Kidney (tissue), 14 donors: Measurements from ENCODE around the gene GLT1D1. TPM values are rescaled to one million over a fixed set of nuclear protein-coding genes. Genes with fewer than 3 reads are reported as not detected.
"Not testable (repeated sequence)": the region's sequence is repeated elsewhere in the genome, so short reads cannot be mapped to it uniquely, and the experiment has no call there.

Experiments used
- DNase-seq, 5 donors: peaks; one replicate each; pipeline ENCODE4 v3.0.0-alpha.2; 2013 to 2020
- FAIRE-seq: peaks from 2 replicates; lab custom pipeline; 2012; peaks lifted over from hg19 to GRCh38; lab: Jason Lieb, UNC
- H3K27ac ChIP-seq, 2 donors: one replicate each; pipeline ENCODE4 v1.7.0; 2013; ENCODE audit warnings: low read depth in 2 of 2, low read length in 2 of 2, inconsistent platforms in 1 of 2
- H3K27me3 ChIP-seq: one replicate; pipeline ENCODE4 v1.7.1; 2013; ENCODE audit warnings: low read length, inconsistent platforms; ENCODE audit not compliant: control insufficient read depth, insufficient read depth
- H3K36me3 ChIP-seq, 3 donors: one replicate each; pipeline versions ENCODE4 v1.7.0 to v1.7.1; 2013; ENCODE audit warnings: low read length in 3 of 3, control low read depth in 1 of 3, inconsistent platforms in 1 of 3; ENCODE audit not compliant: insufficient read depth in 3 of 3, control insufficient read depth in 2 of 3
- H3K4me1 ChIP-seq, 3 donors: one replicate each; pipeline versions ENCODE4 v1.7.0 to v1.7.1; 2013; ENCODE audit warnings: low read length in 3 of 3, inconsistent platforms in 1 of 3, low read depth in 1 of 3; ENCODE audit not compliant: control insufficient read depth in 2 of 3, insufficient read depth in 2 of 3
- H3K4me3 ChIP-seq, 3 donors: one replicate each; pipeline versions ENCODE4 v1.7.0 to v1.8.1; 2013; ENCODE audit warnings: low read length in 3 of 3, control low read depth in 1 of 3, inconsistent platforms in 1 of 3
- H3K9ac ChIP-seq, 3 donors: one replicate each; pipeline versions ENCODE4 v1.7.0 to v1.7.1; 2013; ENCODE audit warnings: low read length in 3 of 3, control low read depth in 1 of 3, inconsistent platforms in 1 of 3
- H3K9me3 ChIP-seq, 3 donors: one replicate each; pipeline versions ENCODE4 v1.7.0 to v1.7.1; 2013; ENCODE audit warnings: low read length in 3 of 3, control low read depth in 1 of 3, inconsistent platforms in 1 of 3; ENCODE audit not compliant: control insufficient read depth in 2 of 3, insufficient read depth in 1 of 3
- CTCF ChIP-seq: IDR thresholded peaks from 3 replicates; pipeline ENCODE4 v1.5.1; 2012; ENCODE audit warnings: mild to moderate bottlenecking, moderate library complexity, borderline replicate concordance; ENCODE audit not compliant: insufficient read depth; ENCODE audit errors: extremely low read depth
- intact Hi-C: fragments of 100-400 bp; cut with DNase I; formaldehyde crosslinking; loops from one replicate; pipeline ENCODE4 v1.11.1; 2022
- polyA plus RNA-seq: library from polyadenylated mRNA; stranded (reverse); fragments of 350-450 nt; fragmentation: Illumina TruSeq; extraction: RNeasy Lipid Tissue Mini Kit (QIAGEN cat#74804); gene quantifications from one replicate; pipeline ENCODE4 v1.2.3, GENCODE V29; 2014; ENCODE audit warnings: low read depth, low replicate concordance; ENCODE audit not compliant: insufficient read depth
- total RNA-seq: library from RNA; stranded (reverse); fragmentation: NEBNext Ultra II Directional; extraction: Animal tissue kit (Norgen Biotek cat#: 25700); gene quantifications from one replicate; pipeline ENCODE4 v1.2.1, GENCODE V29; 2021
- donor health status: control.
- donor health status: control.
- donor health status: control.
- donor health status: control.
- donor health status: control.
- donor health status: DM: yes; HTN: yes; CAD: no.
- donor health status: Normal renal cell carcinoma (clear cell type).

Gene GLT1D1
- total and polyA plus RNA-seq, 2 donors from 2014 or later: 0.41 to 0.45 TPM

- DNase-seq: no peak
- Histone ChIP-seq H3K27me3 (no peaks in the 10 kb centered on the region), H3K27ac (no peak overlapping the region), H3K4me3 (no peak overlapping the region), H3K4me1 (no peaks in the 10 kb centered on the region), H3K36me3 (no peaks in the 10 kb centered on the region), H3K9ac (no peak overlapping the region), H3K9me3 (no peaks in the 10 kb centered on the region)
- TF ChIP-seq CTCF: no peak
- no peak for FAIRE-seq
- intact Hi-C loops: no loop called here
Measured at GRCh38 chr12:128843538-128843937, 9.7 kb upstream of the GLT1D1 start.

GRCh38 chr12:128844031-128844635, 9.1 kb upstream of the GLT1D1 start:
- FAIRE-seq (no peak), DNase-seq (no peak)
- H3K9ac ChIP-seq: no peak overlapping the region
- H3K4me1 ChIP-seq: no peaks in the 10 kb centered on the region
- H3K27ac ChIP-seq: no peak overlapping the region
- no peak overlapping the region for H3K4me3 ChIP-seq
- no peak for TF ChIP-seq CTCF
- H3K36me3 ChIP-seq: no peaks in the 10 kb centered on the region
- H3K27me3 ChIP-seq: no peaks in the 10 kb centered on the region
- intact Hi-C loops: no loop called here
- H3K9me3 ChIP-seq: no peaks in the 10 kb centered on the region

DNA sequence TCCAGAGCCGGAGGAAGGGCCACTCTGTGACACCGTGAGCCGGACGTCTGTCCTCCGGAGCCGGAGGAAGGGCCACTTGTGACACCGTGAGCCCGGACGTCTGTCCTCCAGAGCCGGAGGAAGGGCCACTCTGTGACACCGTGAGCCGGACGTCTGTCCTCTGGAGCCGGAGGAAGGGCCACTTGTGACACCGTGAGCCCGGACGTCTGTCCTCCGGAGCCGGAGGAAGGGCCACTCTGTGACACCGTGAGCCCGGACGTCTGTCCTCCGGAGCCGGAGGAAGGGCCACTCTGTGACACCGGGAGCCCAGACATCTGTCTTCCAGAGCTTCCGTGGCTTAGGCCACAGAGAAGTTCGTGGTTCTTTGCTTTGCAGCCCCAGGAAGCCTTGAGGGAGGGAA, 6.6 kb upstream of the GLT1D1 start:
- DNase-seq, H3K9ac ChIP-seq, H3K4me1 ChIP-seq, H3K36me3 ChIP-seq, H3K27me3 ChIP-seq, H3K9me3 ChIP-seq, H3K27ac ChIP-seq, intact Hi-C loops, H3K4me3 ChIP-seq, FAIRE-seq: not testable (repeated sequence)

- Histone ChIP-seq H3K27ac (no peak overlapping the region), H3K9me3 (no peaks in the 10 kb centered on the region), H3K27me3 (no peaks in the 10 kb centered on the region), H3K4me3 (no peak overlapping the region), H3K4me1 (no peaks in the 10 kb centered on the region), H3K36me3 (no peaks in the 10 kb centered on the region), H3K9ac (no peak overlapping the region)
- no peak for FAIRE-seq
- intact Hi-C loops: no loop called here
- no peak for DNase-seq
- no peak for TF ChIP-seq CTCF
Measured at GRCh38 chr12:128848371-128848770, 4.9 kb upstream of the GLT1D1 start.

GRCh38 chr12:128849806-128850205, 3.5 kb upstream of the GLT1D1 start:
- intact Hi-C loops, H3K36me3 ChIP-seq, H3K27me3 ChIP-seq, H3K9ac ChIP-seq, H3K9me3 ChIP-seq, H3K27ac ChIP-seq, DNase-seq, H3K4me1 ChIP-seq, FAIRE-seq, H3K4me3 ChIP-seq: not testable (repeated sequence)
